Neuron (in vitro differentiated cells): Measurements from ENCODE around the gene AKAP10.
"Not testable (repeated sequence)": the region's sequence is repeated elsewhere in the genome, so short reads cannot be mapped to it uniquely, and the experiment has no call there.

ENCODE experiments used
- H2AFZ ChIP-seq: one replicate; pipeline ENCODE4 v1.6.1; 2013; ENCODE audit warnings: low read depth, mild to moderate bottlenecking, inconsistent platforms, low read length, moderate library complexity
- H3K27me3 ChIP-seq: one replicate; pipeline ENCODE4 v1.6.1; 2013; ENCODE audit warnings: low read length; ENCODE audit not compliant: insufficient read depth
- H3K36me3 ChIP-seq: one replicate; pipeline ENCODE4 v1.6.1; 2013; ENCODE audit warnings: low read length; ENCODE audit not compliant: insufficient read depth
- H3K4me1 ChIP-seq: one replicate; pipeline ENCODE4 v1.6.1; 2013; ENCODE audit warnings: low read length; ENCODE audit not compliant: insufficient read depth
- H3K4me3 ChIP-seq: 2 replicates; pipeline ENCODE4 v1.5.1; 2013; ENCODE audit warnings: mild to moderate bottlenecking, low read length, moderate library complexity
- H3K9me3 ChIP-seq: one replicate; pipeline ENCODE4 v1.6.1; 2013; ENCODE audit warnings: low read length

AKAP10 gene, protein sequence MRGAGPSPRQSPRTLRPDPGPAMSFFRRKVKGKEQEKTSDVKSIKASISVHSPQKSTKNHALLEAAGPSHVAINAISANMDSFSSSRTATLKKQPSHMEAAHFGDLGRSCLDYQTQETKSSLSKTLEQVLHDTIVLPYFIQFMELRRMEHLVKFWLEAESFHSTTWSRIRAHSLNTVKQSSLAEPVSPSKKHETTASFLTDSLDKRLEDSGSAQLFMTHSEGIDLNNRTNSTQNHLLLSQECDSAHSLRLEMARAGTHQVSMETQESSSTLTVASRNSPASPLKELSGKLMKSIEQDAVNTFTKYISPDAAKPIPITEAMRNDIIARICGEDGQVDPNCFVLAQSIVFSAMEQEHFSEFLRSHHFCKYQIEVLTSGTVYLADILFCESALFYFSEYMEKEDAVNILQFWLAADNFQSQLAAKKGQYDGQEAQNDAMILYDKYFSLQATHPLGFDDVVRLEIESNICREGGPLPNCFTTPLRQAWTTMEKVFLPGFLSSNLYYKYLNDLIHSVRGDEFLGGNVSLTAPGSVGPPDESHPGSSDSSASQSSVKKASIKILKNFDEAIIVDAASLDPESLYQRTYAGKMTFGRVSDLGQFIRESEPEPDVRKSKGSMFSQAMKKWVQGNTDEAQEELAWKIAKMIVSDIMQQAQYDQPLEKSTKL

DNA sequence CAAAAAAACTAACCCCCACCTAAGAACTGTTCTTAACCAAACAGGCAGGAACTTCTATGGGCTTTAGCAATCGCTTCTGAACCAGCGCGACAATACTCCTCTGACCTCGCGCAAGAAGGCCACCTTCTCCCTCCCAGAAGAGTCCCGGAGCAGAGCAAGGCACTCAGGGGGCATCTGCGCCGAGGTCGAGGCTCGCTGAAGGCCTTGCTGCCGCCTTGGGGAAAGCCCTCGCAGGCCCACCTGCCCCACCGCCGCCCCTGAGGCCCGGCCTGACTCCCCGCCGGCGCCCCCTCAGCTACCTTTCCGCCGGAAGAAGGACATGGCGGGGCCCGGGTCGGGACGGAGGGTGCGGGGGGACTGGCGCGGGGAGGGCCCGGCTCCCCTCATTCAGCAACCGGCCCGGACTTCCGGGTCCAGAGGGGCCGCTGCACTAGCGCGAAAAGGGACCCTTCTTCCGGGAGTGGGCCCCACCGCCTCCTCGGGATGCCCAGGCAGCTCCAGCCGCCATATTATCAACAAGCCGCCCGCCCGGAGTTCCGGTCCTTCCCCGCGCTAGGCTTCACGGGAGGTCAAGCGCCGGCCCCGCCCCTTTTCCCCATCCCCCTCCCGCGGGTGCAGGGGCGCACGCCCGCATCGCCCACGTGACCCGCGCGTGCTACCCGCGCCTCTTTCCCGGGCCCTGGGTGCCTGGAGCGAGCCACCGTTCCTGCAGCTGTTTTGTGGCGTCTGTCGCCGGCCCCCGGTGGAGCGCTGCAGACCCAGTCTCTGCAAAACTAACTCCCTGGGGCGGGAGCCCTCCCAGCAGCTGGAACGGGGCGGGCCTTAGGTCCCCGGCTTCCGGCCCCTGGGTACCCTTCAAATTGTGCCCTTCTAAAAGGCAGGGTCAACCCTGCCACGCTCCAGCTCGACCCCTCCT lies at the start of gene AKAP10:
TSS of gene AKAP10 (minus strand) at position 536 of the 916 bp plus-strand sequence. CDS start at position 387, 149 bp downstream.
- Histone ChIP-seq H2AFZ (peak within 1 kb of the TSS; percentile 97), H3K4me3 (peak within 1 kb of the TSS; percentile 100), H3K36me3 (peaks cover 17% of the 10 kb centered on the region), H3K4me1 (peaks cover 12% of the 10 kb centered on the region), H3K27me3 (no peaks in the 10 kb centered on the region), H3K9me3 (peaks cover 4% of the 10 kb centered on the region)

GRCh38 chr17:20026960-20027359 lies 49.3 kb upstream of the AKAP10 start:
- H3K36me3 ChIP-seq = no peaks in the 10 kb centered on the region
- H3K27me3 ChIP-seq = no peaks in the 10 kb centered on the region
- no peaks in the 10 kb centered on the region for H3K4me1 ChIP-seq
- H3K4me3 ChIP-seq = no peak overlapping the region
- H2AFZ ChIP-seq = no peak overlapping the region
- H3K9me3 ChIP-seq = no peaks in the 10 kb centered on the region

DNA sequence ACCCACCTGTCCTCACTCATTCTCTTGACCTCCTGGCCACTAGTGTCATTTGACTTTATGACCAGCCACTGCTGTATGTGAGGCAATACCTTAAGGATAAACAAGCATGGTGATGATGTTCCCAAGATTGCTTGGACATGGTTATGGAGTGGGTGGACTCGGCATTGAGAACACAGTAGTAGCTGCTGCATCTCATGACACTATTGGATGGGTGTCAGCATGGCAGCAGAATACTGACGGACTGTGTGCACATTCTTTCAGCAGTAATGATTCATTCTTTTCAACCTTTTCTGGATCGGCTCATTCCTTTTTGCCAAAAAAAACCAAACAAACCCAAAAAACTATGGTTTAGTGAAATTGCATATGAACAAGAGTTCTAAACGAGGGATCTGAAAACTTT lies 45.1 kb upstream of the AKAP10 start:
- Histone ChIP-seq H3K9me3 (no peaks in the 10 kb centered on the region), H3K4me1 (no peaks in the 10 kb centered on the region), H2AFZ (no peak overlapping the region), H3K4me3 (no peak overlapping the region), H3K36me3 (no peaks in the 10 kb centered on the region), H3K27me3 (peaks cover 2% of the 10 kb centered on the region)

GRCh38 chr17:20016475-20016992 lies 38.9 kb upstream of the AKAP10 start:
- H3K4me1 ChIP-seq, H3K27me3 ChIP-seq, H2AFZ ChIP-seq, H3K36me3 ChIP-seq, H3K4me3 ChIP-seq, H3K9me3 ChIP-seq: not testable (repeated sequence)

DNA sequence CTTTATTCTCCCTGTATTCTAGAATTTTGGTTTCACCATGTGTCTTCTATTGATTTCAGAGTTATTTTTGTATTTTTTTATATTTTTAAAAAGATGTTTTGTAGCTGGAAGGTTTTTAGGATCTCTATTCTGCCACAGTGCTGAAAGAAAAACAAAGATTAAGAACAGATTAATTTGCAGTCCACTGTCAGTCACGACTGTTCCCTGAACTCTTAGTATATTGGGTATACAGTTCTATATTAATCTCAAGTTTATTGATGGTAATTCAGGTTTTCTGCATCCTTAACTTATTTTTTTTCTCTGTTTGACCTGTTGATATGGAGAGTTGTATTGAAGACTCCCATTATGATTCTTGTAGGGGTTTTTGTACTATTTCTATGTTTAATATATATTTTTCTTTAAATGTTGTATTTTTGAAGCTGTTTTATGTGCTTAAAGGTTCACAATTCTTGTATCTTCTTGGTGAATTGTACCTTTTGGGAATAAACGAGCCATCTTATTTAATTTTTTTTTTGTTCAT lies 34.4 kb upstream of the AKAP10 start:
- H3K4me3 ChIP-seq = no peak overlapping the region
- H3K36me3 ChIP-seq = no peaks in the 10 kb centered on the region
- H3K27me3 ChIP-seq = peaks cover 30% of the 10 kb centered on the region
- no peak overlapping the region for H2AFZ ChIP-seq
- H3K9me3 ChIP-seq = no peaks in the 10 kb centered on the region
- peaks cover 9% of the 10 kb centered on the region for H3K4me1 ChIP-seq

- Histone ChIP-seq H3K9me3 (no peaks in the 10 kb centered on the region), H3K27me3 (peaks cover 30% of the 10 kb centered on the region), H3K36me3 (no peaks in the 10 kb centered on the region), H3K4me3 (no peak overlapping the region), H2AFZ (no peak overlapping the region), H3K4me1 (peaks cover 9% of the 10 kb centered on the region)
Measured at GRCh38 chr17:20010936-20011335, 33.3 kb upstream of the AKAP10 start.

GRCh38 chr17:20010099-20010863 lies 32.7 kb upstream of the AKAP10 start:
- H3K36me3 ChIP-seq = no peaks in the 10 kb centered on the region
- H3K4me3 ChIP-seq = peak overlapping the region; percentile 56
- H3K4me1 ChIP-seq = peaks cover 9% of the 10 kb centered on the region
- peak overlapping the region; percentile 100 for H2AFZ ChIP-seq
- peaks cover 30% of the 10 kb centered on the region for H3K27me3 ChIP-seq
- H3K9me3 ChIP-seq = no peaks in the 10 kb centered on the region

DNA sequence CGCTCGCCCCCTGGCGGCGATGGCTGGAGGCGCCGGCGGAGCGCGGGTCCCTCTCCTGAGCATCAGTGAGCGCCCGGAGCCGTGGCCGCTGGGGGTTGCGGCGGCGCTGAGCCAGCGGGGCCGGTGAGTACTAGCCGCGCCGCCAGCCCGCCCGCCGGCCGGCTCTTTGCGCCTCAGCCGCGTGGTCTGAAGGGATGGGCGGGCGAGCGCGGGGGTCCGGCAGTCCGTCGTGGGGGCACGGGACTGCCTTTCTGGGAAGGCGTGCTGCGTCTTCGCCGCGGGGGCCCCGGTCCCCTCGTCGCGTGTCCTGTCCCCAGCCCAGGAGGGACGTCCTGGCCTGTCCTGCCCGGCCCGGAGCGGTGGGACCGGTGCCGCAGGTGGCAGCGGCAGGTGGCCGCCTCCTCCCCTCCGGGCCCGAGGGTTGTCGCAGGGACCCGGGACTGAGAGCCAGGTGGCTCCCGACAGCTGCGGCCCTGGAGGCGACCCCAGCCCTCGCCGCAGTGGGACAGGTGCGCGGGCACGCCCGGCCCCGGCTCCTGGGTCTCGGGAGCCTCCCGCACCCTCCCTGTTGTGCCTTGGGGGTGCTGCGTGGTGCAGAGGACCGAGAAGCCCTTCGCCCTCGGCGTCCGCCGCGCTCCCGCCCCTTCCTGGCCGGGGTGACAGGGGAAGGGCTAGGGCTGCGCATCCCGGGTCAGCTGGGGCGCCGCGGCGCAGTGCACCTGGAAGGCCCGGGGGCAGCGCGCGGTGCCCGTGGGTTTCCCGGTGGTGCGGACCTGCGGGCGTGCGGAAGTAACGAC lies 31.9 kb upstream of the AKAP10 start, which contains the start of gene SPECC1:
TSS of gene SPECC1 (plus strand) at position 58 of the 797 bp plus-strand sequence. CDS start 87,293 bp downstream, outside the sequence.
- no peaks in the 10 kb centered on the region for H3K9me3 ChIP-seq
- H3K36me3 ChIP-seq = no peaks in the 10 kb centered on the region
- H3K4me3 ChIP-seq = peak within 1 kb of the TSS; percentile 81
- H2AFZ ChIP-seq = peak within 1 kb of the TSS; percentile 100
- H3K27me3 ChIP-seq = peaks cover 30% of the 10 kb centered on the region
- peaks cover 9% of the 10 kb centered on the region for H3K4me1 ChIP-seq

GRCh38 chr17:20009052-20009301 lies 31.3 kb upstream of the AKAP10 start:
- Histone ChIP-seq H3K4me1 (peaks cover 9% of the 10 kb centered on the region), H3K27me3 (peaks cover 30% of the 10 kb centered on the region), H3K9me3 (no peaks in the 10 kb centered on the region), H3K36me3 (no peaks in the 10 kb centered on the region), H3K4me3 (peak overlapping the region; percentile 81), H2AFZ (peak overlapping the region; percentile 100)

DNA sequence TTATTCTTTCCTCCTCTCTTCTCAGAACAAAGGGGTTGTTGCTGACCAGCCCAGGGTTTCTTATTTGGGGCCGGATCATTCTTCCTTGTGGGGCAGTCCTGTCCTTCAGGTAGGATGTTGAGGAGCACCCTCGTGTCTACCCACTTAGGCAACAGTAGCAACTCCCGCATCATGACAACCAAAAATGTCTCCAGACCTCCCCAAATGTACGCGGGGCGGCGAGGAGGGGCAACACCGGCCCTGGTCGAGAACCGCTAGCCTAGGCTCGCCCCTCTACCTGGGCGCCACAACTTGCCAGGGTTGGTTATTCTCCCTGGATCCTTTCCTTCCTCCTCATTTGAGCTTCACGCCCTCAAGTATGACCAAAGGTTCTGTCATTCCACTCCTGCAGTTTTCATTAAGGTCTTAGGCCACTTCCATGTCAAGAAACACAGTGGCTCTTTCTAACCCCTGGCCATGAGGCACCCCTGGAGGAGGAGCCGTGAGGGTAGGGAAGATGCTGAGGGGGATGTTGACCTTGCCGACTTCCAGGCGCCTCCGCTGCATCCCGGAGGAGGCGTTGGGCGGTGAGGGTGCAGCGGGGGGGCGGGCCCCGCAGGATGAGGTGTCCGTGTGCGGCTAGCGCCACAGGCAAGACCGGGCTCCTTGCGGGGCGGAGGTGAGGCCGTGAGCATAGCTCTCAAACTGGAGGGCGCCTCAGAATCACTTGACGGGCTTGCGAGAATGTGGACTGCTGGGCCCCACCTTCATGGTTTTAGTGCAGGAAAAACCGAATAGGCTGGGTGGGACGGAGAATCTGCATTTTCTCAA lies 30.8 kb upstream of the AKAP10 start:
- H3K36me3 ChIP-seq = no peaks in the 10 kb centered on the region
- H3K9me3 ChIP-seq = no peaks in the 10 kb centered on the region
- peaks cover 30% of the 10 kb centered on the region for H3K27me3 ChIP-seq
- peak overlapping the region; percentile 100 for H2AFZ ChIP-seq
- peak overlapping the region; percentile 81 for H3K4me3 ChIP-seq
- peaks cover 9% of the 10 kb centered on the region for H3K4me1 ChIP-seq

- no peaks in the 10 kb centered on the region for H3K36me3 ChIP-seq
- H3K4me1 ChIP-seq = peaks cover 2% of the 10 kb centered on the region
- no peaks in the 10 kb centered on the region for H3K9me3 ChIP-seq
- peaks cover 2% of the 10 kb centered on the region for H3K27me3 ChIP-seq
- H3K4me3 ChIP-seq = no peak overlapping the region
- no peak overlapping the region for H2AFZ ChIP-seq
Measured at GRCh38 chr17:19996502-19996901, 18.9 kb upstream of the AKAP10 start.
